GM10266 (cell line): ENCODE results near the gene ADAMTS6.
A peak's percentile ranks its signal among the peaks of the same experiment; 100 is the strongest.

Experiments
- DNase-seq: peaks from one replicate; pipeline ENCODE4 v3.0.0; 2012; ENCODE audit errors: extremely low spot score
- CTCF ChIP-seq: IDR thresholded peaks from 2 replicates; pipeline ENCODE4 v1.5.1; 2012; ENCODE audit warnings: mild to moderate bottlenecking, low read depth; ENCODE audit not compliant: control insufficient read depth, insufficient read depth; ENCODE audit errors: missing control alignments

The ADAMTS6 gene

GRCh38 chr5:65246741-65247140 lies 235.0 kb downstream of the ADAMTS6 start:
- no peak for TF ChIP-seq CTCF
- no peak for DNase-seq

- DNase-seq, result no peak
- no peak for TF ChIP-seq CTCF
Observed at GRCh38 chr5:65244031-65244430, 237.7 kb downstream of the ADAMTS6 start.

GRCh38 chr5:65243161-65243560 lies 238.6 kb downstream of the ADAMTS6 start:
- TF ChIP-seq CTCF, result no peak
- DNase-seq, result no peak

GRCh38 chr5:65229841-65230240 lies 251.9 kb downstream of the ADAMTS6 start:
- DNase-seq, result no peak
- TF ChIP-seq CTCF, result no peak

GRCh38 chr5:65213921-65214525 lies 267.7 kb downstream of the ADAMTS6 start:
- TF ChIP-seq CTCF, result peak; percentile 21
- DNase-seq, result no peak

- TF ChIP-seq CTCF, result no peak
- DNase-seq, result no peak
Observed at GRCh38 chr5:65209341-65209740, 272.4 kb downstream of the ADAMTS6 start.

- no peak for TF ChIP-seq CTCF
- no peak for DNase-seq
Observed at GRCh38 chr5:65204966-65205365, 276.8 kb downstream of the ADAMTS6 start.
